Stimulated activated CD8-positive, alpha-beta memory T cell treated with anti-CD3 and anti-CD28 coated beads, Interleukin-15, amount 100 ng/mL, for 4 hours (primary cell): ENCODE measurements around the gene IL17RD.

Source experiments
- DNase-seq, 2 donors: peaks; one replicate each; pipeline ENCODE4 v3.0.0-alpha.2; 2020; ENCODE audit warnings: low read depth in 2 of 2

IL17RD gene

GRCh38 chr3:57130571-57131209, 34.5 kb downstream of the IL17RD start:
- no peak for DNase-seq

GRCh38 chr3:57128826-57129667, 36.1 kb downstream of the IL17RD start:
- DNase-seq = no peak

GRCh38 chr3:57127891-57128518, 37.1 kb downstream of the IL17RD start:
- no peak for DNase-seq

GRCh38 chr3:57126244-57126643, 38.9 kb downstream of the IL17RD start:
- no peak for DNase-seq

GRCh38 chr3:57120451-57121174, 44.5 kb downstream of the IL17RD start:
- DNase-seq = no peak

- no peak for DNase-seq
Observed at GRCh38 chr3:57120040-57120439, 45.1 kb downstream of the IL17RD start.

GRCh38 chr3:57118254-57118653, 46.9 kb downstream of the IL17RD start:
- no peak for DNase-seq

GRCh38 chr3:57116501-57116900, 48.7 kb downstream of the IL17RD start:
- no peak for DNase-seq

GRCh38 chr3:57112206-57112605, 52.9 kb downstream of the IL17RD start:
- DNase-seq = no peak

- no peak for DNase-seq
Observed at GRCh38 chr3:57110798-57111197, 54.4 kb downstream of the IL17RD start.

GRCh38 chr3:57110214-57110613, 54.9 kb downstream of the IL17RD start:
- no peak for DNase-seq

- DNase-seq = no peak
Observed at GRCh38 chr3:57109437-57110199, 55.5 kb downstream of the IL17RD start.

- no peak for DNase-seq
Observed at GRCh38 chr3:57108684-57109083, 56.5 kb downstream of the IL17RD start.

GRCh38 chr3:57105585-57105984, 59.6 kb downstream of the IL17RD start:
- no peak for DNase-seq

- DNase-seq = peak in 1 of 2 donors; percentile 7
Observed at GRCh38 chr3:57100046-57100695, 65.0 kb downstream of the IL17RD start.

GRCh38 chr3:57098418-57099310, 66.5 kb downstream of the IL17RD start:
- DNase-seq = no peak

GRCh38 chr3:57097536-57097935, 67.6 kb downstream of the IL17RD start:
- no peak for DNase-seq

GRCh38 chr3:57095363-57095762, 69.8 kb downstream of the IL17RD start:
- DNase-seq = no peak

GRCh38 chr3:57094575-57094974, 70.6 kb downstream of the IL17RD start:
- DNase-seq = no peak
